ENCODE results near the gene PNP.
"Not testable (repeated sequence)": the region's sequence is repeated elsewhere in the genome, so short reads cannot be mapped to it uniquely, and the experiment has no call there.

DNA sequence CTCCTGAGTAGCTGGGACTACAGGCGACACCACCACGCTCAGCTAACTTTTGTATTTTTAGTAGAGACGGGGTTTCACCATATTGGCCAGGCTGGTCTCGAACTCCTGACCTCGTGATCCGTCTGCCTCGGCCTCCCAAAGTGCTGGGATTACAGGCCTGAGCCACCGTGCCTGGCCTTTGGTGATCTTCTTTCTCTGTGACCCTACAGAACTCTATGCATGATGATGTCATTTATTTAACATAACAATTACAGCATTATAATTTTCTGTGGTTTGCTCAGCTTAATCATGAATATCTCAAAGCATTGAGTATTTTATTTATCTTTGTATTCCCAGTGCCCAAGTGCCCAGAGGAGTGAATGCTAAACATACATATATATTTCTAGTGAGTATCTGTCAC is 16.4 kb upstream of the PNP start:
- TF ChIP-seq, protein P1, sequence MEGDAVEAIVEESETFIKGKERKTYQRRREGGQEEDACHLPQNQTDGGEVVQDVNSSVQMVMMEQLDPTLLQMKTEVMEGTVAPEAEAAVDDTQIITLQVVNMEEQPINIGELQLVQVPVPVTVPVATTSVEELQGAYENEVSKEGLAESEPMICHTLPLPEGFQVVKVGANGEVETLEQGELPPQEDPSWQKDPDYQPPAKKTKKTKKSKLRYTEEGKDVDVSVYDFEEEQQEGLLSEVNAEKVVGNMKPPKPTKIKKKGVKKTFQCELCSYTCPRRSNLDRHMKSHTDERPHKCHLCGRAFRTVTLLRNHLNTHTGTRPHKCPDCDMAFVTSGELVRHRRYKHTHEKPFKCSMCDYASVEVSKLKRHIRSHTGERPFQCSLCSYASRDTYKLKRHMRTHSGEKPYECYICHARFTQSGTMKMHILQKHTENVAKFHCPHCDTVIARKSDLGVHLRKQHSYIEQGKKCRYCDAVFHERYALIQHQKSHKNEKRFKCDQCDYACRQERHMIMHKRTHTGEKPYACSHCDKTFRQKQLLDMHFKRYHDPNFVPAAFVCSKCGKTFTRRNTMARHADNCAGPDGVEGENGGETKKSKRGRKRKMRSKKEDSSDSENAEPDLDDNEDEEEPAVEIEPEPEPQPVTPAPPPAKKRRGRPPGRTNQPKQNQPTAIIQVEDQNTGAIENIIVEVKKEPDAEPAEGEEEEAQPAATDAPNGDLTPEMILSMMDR (IDR thresholded peaks at IDR 0.05; ENCODE audit: control extremely low read depth in 1 of 3, insufficient read depth in 1 of 3, low read depth in 1 of 3, low read length in 3 of 3), result not testable (repeated sequence)
- TF ChIP-seq EZH2 (IDR thresholded peaks at IDR 0.05; ENCODE audit: low read depth, low read length, severe bottlenecking); RFX5 (IDR thresholded peaks at IDR 0.05; ENCODE audit: borderline replicate concordance, low read depth, low read length); SP1 (IDR thresholded peaks at IDR 0.05; ENCODE audit: low read depth, low read length); POLR2A (IDR thresholded peaks at IDR 0.05; ENCODE audit: control extremely low read depth in 1 of 2, low read depth in 2 of 2, low read length in 2 of 2); TAF1 (IDR thresholded peaks at IDR 0.05; ENCODE audit: low read depth, low read length); TEAD4 (IDR thresholded peaks at IDR 0.05; ENCODE audit: low read depth, low read length); SUZ12 (IDR thresholded peaks at IDR 0.05; ENCODE audit: low read length); GTF2F1 (IDR thresholded peaks at IDR 0.05; ENCODE audit: borderline replicate concordance, low read depth, low read length); CHD2 (IDR thresholded peaks at IDR 0.05; ENCODE audit: low read length): not testable (repeated sequence)
- TF ChIP-seq, protein P2, sequence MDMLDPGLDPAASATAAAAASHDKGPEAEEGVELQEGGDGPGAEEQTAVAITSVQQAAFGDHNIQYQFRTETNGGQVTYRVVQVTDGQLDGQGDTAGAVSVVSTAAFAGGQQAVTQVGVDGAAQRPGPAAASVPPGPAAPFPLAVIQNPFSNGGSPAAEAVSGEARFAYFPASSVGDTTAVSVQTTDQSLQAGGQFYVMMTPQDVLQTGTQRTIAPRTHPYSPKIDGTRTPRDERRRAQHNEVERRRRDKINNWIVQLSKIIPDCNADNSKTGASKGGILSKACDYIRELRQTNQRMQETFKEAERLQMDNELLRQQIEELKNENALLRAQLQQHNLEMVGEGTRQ (IDR thresholded peaks at IDR 0.05; ENCODE audit: low read length), result not testable (repeated sequence)
